WTC11 (cell line): Measurements from ENCODE around the gene INO80D.

ENCODE experiments used
- FOXP1 ChIP-seq: sonication (generic); formaldehyde crosslinking; IDR thresholded peaks from 2 replicates; pipeline ENCODE4 v1.8.0; 2022; ENCODE audit warnings: missing genetic modification reagents, mild to moderate bottlenecking, moderate library complexity, borderline replicate concordance
- MAX ChIP-seq: sonication (generic); formaldehyde crosslinking; IDR thresholded peaks from 2 replicates; pipeline ENCODE4 v1.8.0; 2022; ENCODE audit warnings: mild to moderate bottlenecking, missing genetic modification reagents
- MYBL2 ChIP-seq: sonication (generic); formaldehyde crosslinking; IDR thresholded peaks from 2 replicates; pipeline ENCODE4 v1.8.1; 2023; ENCODE audit warnings: mild to moderate bottlenecking, moderate library complexity, missing genetic modification reagents
- PREB ChIP-seq: sonication (generic); formaldehyde crosslinking; IDR thresholded peaks from 2 replicates; pipeline ENCODE4 v1.8.1; 2022; ENCODE audit warnings: mild to moderate bottlenecking, missing genetic modification reagents, moderate library complexity, borderline replicate concordance
- TEAD4 ChIP-seq: sonication (generic); formaldehyde crosslinking; IDR thresholded peaks from 2 replicates; pipeline ENCODE4 v1.8.0; 2022; ENCODE audit warnings: mild to moderate bottlenecking, missing genetic modification reagents
- ZNF138 ChIP-seq: sonication (generic); formaldehyde crosslinking; conservative IDR thresholded peaks from 2 replicates; pipeline ENCODE4 v1.8.1; 2022; ENCODE audit warnings: mild to moderate bottlenecking, moderate library complexity, missing genetic modification reagents
- TF ChIP-seq, protein P1 (sequence below): fragments of 200-600 bp; IDR thresholded peaks from 2 replicates; pipeline ENCODE4 v1.8.0; 2022; ENCODE audit warnings: antibody characterized with exemption

GRCh38 chr2:206105038-206105437 lies 19.1 kb upstream of the INO80D start:
- TF ChIP-seq FOXP1 (CRISPR knock-in tag) (no peak), MAX (CRISPR knock-in tag) (no peak), TEAD4 (CRISPR knock-in tag) (no peak), ZNF138 (CRISPR knock-in tag) (no peak), PREB (CRISPR knock-in tag) (no peak), MYBL2 (CRISPR knock-in tag) (no peak)
- TF ChIP-seq, protein P1, sequence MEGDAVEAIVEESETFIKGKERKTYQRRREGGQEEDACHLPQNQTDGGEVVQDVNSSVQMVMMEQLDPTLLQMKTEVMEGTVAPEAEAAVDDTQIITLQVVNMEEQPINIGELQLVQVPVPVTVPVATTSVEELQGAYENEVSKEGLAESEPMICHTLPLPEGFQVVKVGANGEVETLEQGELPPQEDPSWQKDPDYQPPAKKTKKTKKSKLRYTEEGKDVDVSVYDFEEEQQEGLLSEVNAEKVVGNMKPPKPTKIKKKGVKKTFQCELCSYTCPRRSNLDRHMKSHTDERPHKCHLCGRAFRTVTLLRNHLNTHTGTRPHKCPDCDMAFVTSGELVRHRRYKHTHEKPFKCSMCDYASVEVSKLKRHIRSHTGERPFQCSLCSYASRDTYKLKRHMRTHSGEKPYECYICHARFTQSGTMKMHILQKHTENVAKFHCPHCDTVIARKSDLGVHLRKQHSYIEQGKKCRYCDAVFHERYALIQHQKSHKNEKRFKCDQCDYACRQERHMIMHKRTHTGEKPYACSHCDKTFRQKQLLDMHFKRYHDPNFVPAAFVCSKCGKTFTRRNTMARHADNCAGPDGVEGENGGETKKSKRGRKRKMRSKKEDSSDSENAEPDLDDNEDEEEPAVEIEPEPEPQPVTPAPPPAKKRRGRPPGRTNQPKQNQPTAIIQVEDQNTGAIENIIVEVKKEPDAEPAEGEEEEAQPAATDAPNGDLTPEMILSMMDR, result no peak
